ENCODE data around the gene SH2B2.
"Not testable (repeated sequence)": the region's sequence is repeated elsewhere in the genome, so short reads cannot be mapped to it uniquely, and the experiment has no call there.

SH2B2 gene

GRCh38 chr7:102301367-102301766, 14.7 kb downstream of the SH2B2 start:
- not testable (repeated sequence) for H3K9me3 ChIP-seq (replicated peaks in 1 of 2; ENCODE audit: control insufficient read depth in 2 of 2, insufficient read depth in 1 of 2, low read depth in 1 of 2, low read length in 2 of 2); H3K4ac ChIP-seq (ENCODE audit: low read length); H4K8ac ChIP-seq (ENCODE audit: low read depth, low read length); H3K23ac ChIP-seq (ENCODE audit: low read depth, low read length, poor library complexity); H2BK12ac ChIP-seq (ENCODE audit: low read length); H3K27me3 ChIP-seq (ENCODE audit: control insufficient read depth in 3 of 3, insufficient read depth in 3 of 3, low read depth in 1 of 3, low read length in 3 of 3); H4K91ac ChIP-seq (ENCODE audit: low read depth, low read length, poor library complexity); H2BK5ac ChIP-seq (ENCODE audit: low read length); H3K27ac ChIP-seq (replicated peaks; ENCODE audit: low read length); H3K18ac ChIP-seq (ENCODE audit: low read length); H3K4me2 ChIP-seq (ENCODE audit: insufficient read depth, low read length, poor library complexity, severe bottlenecking); H3K9ac ChIP-seq (ENCODE audit: low read depth, low read length, poor library complexity); H3K4me1 ChIP-seq (ENCODE audit: control insufficient read depth in 2 of 2, insufficient read depth in 1 of 2, low read depth in 1 of 2, low read length in 2 of 2); H3K79me1 ChIP-seq (ENCODE audit: low read depth, low read length); H3K4me3 ChIP-seq (ENCODE audit: low read length in 2 of 2); H3K14ac ChIP-seq (ENCODE audit: low read length); H2AK5ac ChIP-seq (ENCODE audit: low read depth, low read length); H2BK120ac ChIP-seq (ENCODE audit: low read depth, low read length); H2BK15ac ChIP-seq (ENCODE audit: low read length); DNase-seq (ENCODE audit: low spot score); H2AFZ ChIP-seq (ENCODE audit: low read length)
- H3K36me3 ChIP-seq (replicated peaks in 1 of 2; ENCODE audit: control insufficient read depth in 2 of 2, insufficient read depth in 2 of 2, low read length in 2 of 2): peaks cover 0 to 10% of the 10 kb centered on the region in 2 donors
- WGBS, 2 donors (ENCODE audit: extremely low coverage in 2 of 2, insufficient read length in 2 of 2, insufficient replicate concordance in 1 of 2): no CpG with 5 or more reads among the region's 14 CpGs

GRCh38 chr7:102302025-102302424, 15.4 kb downstream of the SH2B2 start:
- Histone ChIP-seq H3K27ac (replicated peaks; ENCODE audit: low read length) (no peak overlapping the region), H2BK15ac (ENCODE audit: low read length) (no peak overlapping the region), H3K4me2 (ENCODE audit: insufficient read depth, low read length, poor library complexity, severe bottlenecking) (no peak overlapping the region), H4K91ac (ENCODE audit: low read depth, low read length, poor library complexity) (no peak overlapping the region), H3K79me1 (ENCODE audit: low read depth, low read length) (peaks cover 4% of the 10 kb centered on the region), H2BK5ac (ENCODE audit: low read length) (no peak overlapping the region), H3K27me3 (ENCODE audit: control insufficient read depth in 3 of 3, insufficient read depth in 3 of 3, low read depth in 1 of 3, low read length in 3 of 3) (no peaks in the 10 kb centered on the region), H2BK120ac (ENCODE audit: low read depth, low read length) (no peak overlapping the region), H3K36me3 (replicated peaks in 1 of 2; ENCODE audit: control insufficient read depth in 2 of 2, insufficient read depth in 2 of 2, low read length in 2 of 2) (peaks cover 0 to 10% of the 10 kb centered on the region in 2 donors), H2AFZ (ENCODE audit: low read length) (no peak overlapping the region), H3K14ac (ENCODE audit: low read length) (no peak overlapping the region), H3K9ac (ENCODE audit: low read depth, low read length, poor library complexity) (no peak overlapping the region), H3K23ac (ENCODE audit: low read depth, low read length, poor library complexity) (peak overlapping the region; percentile 8), H4K8ac (ENCODE audit: low read depth, low read length) (no peak overlapping the region), H2AK5ac (ENCODE audit: low read depth, low read length) (no peak overlapping the region), H3K9me3 (replicated peaks in 1 of 2; ENCODE audit: control insufficient read depth in 2 of 2, insufficient read depth in 1 of 2, low read depth in 1 of 2, low read length in 2 of 2) (no peaks in the 10 kb centered on the region), H3K4ac (ENCODE audit: low read length) (no peak overlapping the region), H3K18ac (ENCODE audit: low read length) (no peak overlapping the region), H2BK12ac (ENCODE audit: low read length) (no peak overlapping the region), H3K4me1 (ENCODE audit: control insufficient read depth in 2 of 2, insufficient read depth in 1 of 2, low read depth in 1 of 2, low read length in 2 of 2) (peaks cover 4 to 8% of the 10 kb centered on the region in 2 donors), H3K4me3 (ENCODE audit: low read length in 2 of 2) (no peak overlapping the region)
- no CpG with 5 or more reads among the region's 6 CpGs for WGBS, 2 donors (ENCODE audit: extremely low coverage in 2 of 2, insufficient read length in 2 of 2, insufficient replicate concordance in 1 of 2)
- DNase-seq (ENCODE audit: low spot score): no peak

- no peak overlapping the region for H3K14ac ChIP-seq (ENCODE audit: low read length)
- peak overlapping the region; percentile 88 for H2BK5ac ChIP-seq (ENCODE audit: low read length)
- H3K4me3 ChIP-seq (ENCODE audit: low read length in 2 of 2): no peak overlapping the region
- H2BK15ac ChIP-seq (ENCODE audit: low read length): no peak overlapping the region
- H3K4me1 ChIP-seq (ENCODE audit: control insufficient read depth in 2 of 2, insufficient read depth in 1 of 2, low read depth in 1 of 2, low read length in 2 of 2): peaks cover 5 to 13% of the 10 kb centered on the region in 2 donors
- H3K36me3 ChIP-seq (replicated peaks in 1 of 2; ENCODE audit: control insufficient read depth in 2 of 2, insufficient read depth in 2 of 2, low read length in 2 of 2): peaks cover 0 to 26% of the 10 kb centered on the region in 2 donors
- no peak overlapping the region for H3K4ac ChIP-seq (ENCODE audit: low read length)
- H2BK120ac ChIP-seq (ENCODE audit: low read depth, low read length): no peak overlapping the region
- peaks cover 2% of the 10 kb centered on the region for H3K79me1 ChIP-seq (ENCODE audit: low read depth, low read length)
- no peak overlapping the region for H2AFZ ChIP-seq (ENCODE audit: low read length)
- H3K27ac ChIP-seq (replicated peaks; ENCODE audit: low read length): no peak overlapping the region
- no peaks in the 10 kb centered on the region for H3K9me3 ChIP-seq (replicated peaks in 1 of 2; ENCODE audit: control insufficient read depth in 2 of 2, insufficient read depth in 1 of 2, low read depth in 1 of 2, low read length in 2 of 2)
- no peak overlapping the region for H4K8ac ChIP-seq (ENCODE audit: low read depth, low read length)
- no peak overlapping the region for H4K91ac ChIP-seq (ENCODE audit: low read depth, low read length, poor library complexity)
- H3K9ac ChIP-seq (ENCODE audit: low read depth, low read length, poor library complexity): no peak overlapping the region
- no peak overlapping the region for H3K4me2 ChIP-seq (ENCODE audit: insufficient read depth, low read length, poor library complexity, severe bottlenecking)
- H3K23ac ChIP-seq (ENCODE audit: low read depth, low read length, poor library complexity): peak overlapping the region; percentile 39
- DNase-seq (ENCODE audit: low spot score): no peak
- H2AK5ac ChIP-seq (ENCODE audit: low read depth, low read length): no peak overlapping the region
- WGBS, 2 donors (ENCODE audit: extremely low coverage in 2 of 2, insufficient read length in 2 of 2, insufficient replicate concordance in 1 of 2): no CpG with 5 or more reads among the region's 13 CpGs
- no peak overlapping the region for H3K18ac ChIP-seq (ENCODE audit: low read length)
- no peak overlapping the region for H2BK12ac ChIP-seq (ENCODE audit: low read length)
- no peaks in the 10 kb centered on the region for H3K27me3 ChIP-seq (ENCODE audit: control insufficient read depth in 3 of 3, insufficient read depth in 3 of 3, low read depth in 1 of 3, low read length in 3 of 3)
These were observed 17.2 kb downstream of the SH2B2 start for GRCh38 chr7:102303669-102304422.

- Histone ChIP-seq H4K91ac (ENCODE audit: low read depth, low read length, poor library complexity) (no peak overlapping the region), H2BK15ac (ENCODE audit: low read length) (no peak overlapping the region), H3K27me3 (ENCODE audit: control insufficient read depth in 3 of 3, insufficient read depth in 3 of 3, low read depth in 1 of 3, low read length in 3 of 3) (no peaks in the 10 kb centered on the region), H2AFZ (ENCODE audit: low read length) (no peak overlapping the region), H3K9ac (ENCODE audit: low read depth, low read length, poor library complexity) (no peak overlapping the region), H3K14ac (ENCODE audit: low read length) (no peak overlapping the region), H2BK5ac (ENCODE audit: low read length) (peak overlapping the region; percentile 72), H3K4me3 (ENCODE audit: low read length in 2 of 2) (no peak overlapping the region), H3K27ac (replicated peaks; ENCODE audit: low read length) (no peak overlapping the region), H2BK120ac (ENCODE audit: low read depth, low read length) (no peak overlapping the region), H3K9me3 (replicated peaks in 1 of 2; ENCODE audit: control insufficient read depth in 2 of 2, insufficient read depth in 1 of 2, low read depth in 1 of 2, low read length in 2 of 2) (no peaks in the 10 kb centered on the region), H3K4me1 (ENCODE audit: control insufficient read depth in 2 of 2, insufficient read depth in 1 of 2, low read depth in 1 of 2, low read length in 2 of 2) (peaks cover 5 to 13% of the 10 kb centered on the region in 2 donors), H3K18ac (ENCODE audit: low read length) (peak overlapping the region; percentile 74), H3K23ac (ENCODE audit: low read depth, low read length, poor library complexity) (peak overlapping the region; percentile 39), H2BK12ac (ENCODE audit: low read length) (peak overlapping the region; percentile 52), H3K4me2 (ENCODE audit: insufficient read depth, low read length, poor library complexity, severe bottlenecking) (no peak overlapping the region), H3K79me1 (ENCODE audit: low read depth, low read length) (peaks cover 3% of the 10 kb centered on the region), H3K36me3 (replicated peaks in 1 of 2; ENCODE audit: control insufficient read depth in 2 of 2, insufficient read depth in 2 of 2, low read length in 2 of 2) (peaks cover 2 to 32% of the 10 kb centered on the region in 2 donors), H2AK5ac (ENCODE audit: low read depth, low read length) (no peak overlapping the region), H3K4ac (ENCODE audit: low read length) (no peak overlapping the region), H4K8ac (ENCODE audit: low read depth, low read length) (no peak overlapping the region)
- no CpG with 5 or more reads among the region's 11 CpGs for WGBS, 2 donors (ENCODE audit: extremely low coverage in 2 of 2, insufficient read length in 2 of 2, insufficient replicate concordance in 1 of 2)
- DNase-seq (ENCODE audit: low spot score): no peak
These were observed 18.0 kb downstream of the SH2B2 start for GRCh38 chr7:102304668-102305067.

All from neuronal stem cell (in vitro differentiated cells).